ENCODE results near the gene TAPBP.

- TF ChIP-seq CTCF (conservative IDR thresholded peaks at IDR 0.05 in 1 of 2, IDR thresholded peaks at IDR 0.05 in 1 of 2; ENCODE audit: low read depth in 1 of 2, low read length in 2 of 2) (no peak), EZH2 (IDR thresholded peaks at IDR 0.05; ENCODE audit: low read length, missing control alignments) (no peak)
These were observed 23.4 kb downstream of the TAPBP start for GRCh38 chr6:33290459-33290858.

All from fibroblast of lung (primary cell).